Testis (tissue), 3 donors: Measurements from ENCODE around the gene DDX1. TPM values are rescaled to one million over a fixed set of nuclear protein-coding genes. Genes with fewer than 3 reads are reported as not detected.

Experiments
- DNase-seq: peaks from one replicate; pipeline ENCODE4 v3.0.0-alpha.2; 2019
- H3K27ac ChIP-seq, 2 donors: fragments of 200-600 bp; sonication (generic); one replicate each; pipeline ENCODE4 v1.5.1; 2019
- H3K27me3 ChIP-seq: fragments of 200-600 bp; sonication (generic); one replicate; pipeline ENCODE4 v1.5.1; 2019
- H3K36me3 ChIP-seq: fragments of 200-600 bp; sonication (generic); one replicate; pipeline ENCODE4 v1.5.1; 2017; ENCODE audit warnings: low read depth; ENCODE audit errors: missing control alignments
- H3K4me1 ChIP-seq: fragments of 200-600 bp; sonication (generic); one replicate; pipeline ENCODE4 v1.5.1; 2019
- H3K4me3 ChIP-seq, 2 donors: fragments of 200-600 bp; sonication (generic); one replicate each; pipeline ENCODE4 v1.5.1; 2017 to 2019
- H3K9me3 ChIP-seq: fragments of 200-600 bp; sonication (generic); one replicate; pipeline ENCODE4 v1.5.1; 2017
- CTCF ChIP-seq, 3 experiments: fragments of 450-650 bp in 2 of 3; fragments of 200-600 bp in 1 of 3; sonication (generic) in 1 of 3; IDR thresholded peaks; one replicate each; pipeline ENCODE4 v1.5.1; 2016 to 2019; ENCODE audit warnings: antibody characterized with exemption in 3 of 3, mild to moderate bottlenecking in 2 of 3, moderate library complexity in 1 of 3
- POLR2A ChIP-seq: fragments of 450-650 bp; IDR thresholded peaks from one replicate; pipeline ENCODE4 v1.6.1; 2017; ENCODE audit warnings: antibody characterized with exemption, mild to moderate bottlenecking, moderate library complexity
- WGBS, 2 donors: methylation state at CpG; one replicate each; pipeline ENCODE4 v1.1.5; 2018; 5-methylcytosine and 5-hydroxymethylcytosine counted together
- intact Hi-C: fragments of 100-400 bp; cut with DNase I; formaldehyde crosslinking; loops from one replicate; pipeline ENCODE4 v1.15.1; 2023; ENCODE audit warnings: low total_unique reads
- polyA plus RNA-seq: library from polyadenylated mRNA; stranded (reverse); fragments of 350-450 nt; fragmentation: Illumina TruSeq; extraction: RNeasy Lipid Tissue Mini Kit (QIAGEN cat#74804); gene quantifications from one replicate; pipeline ENCODE4 v1.2.3, GENCODE V29; 2014; ENCODE audit warnings: low read depth, low replicate concordance; ENCODE audit not compliant: insufficient read depth
- total RNA-seq, 2 donors: library from RNA; depleted of rRNA; stranded (reverse); fragments of >200 nt; gene quantifications; one replicate each; pipeline ENCODE4 v1.2.3, GENCODE V29; 2016

DDX1 gene
- total and polyA plus RNA-seq, 3 donors from 2014 or later: 60.4 to 66.9 (median 65.0) TPM

GRCh38 chr2:15667809-15668556, 76.3 kb downstream of the DDX1 start:
- TF ChIP-seq POLR2A: no peak
- no peak for TF ChIP-seq CTCF (IDR thresholded peaks at IDR 0.05)
- Histone ChIP-seq H3K4me3 (no peak overlapping the region), H3K4me1 (no peaks in the 10 kb centered on the region), H3K27me3 (no peaks in the 10 kb centered on the region), H3K36me3 (no peaks in the 10 kb centered on the region), H3K27ac (no peak overlapping the region), H3K9me3 (no peaks in the 10 kb centered on the region)
- intact Hi-C loops: no loop called here
- DNase-seq: no peak
- WGBS, 2 donors: 83 to 93% methylated on average over 4 of the region's 4 CpGs

- intact Hi-C loops: no loop called here
Measured at GRCh38 chr2:15668611-15669305, 77.1 kb downstream of the DDX1 start.

GRCh38 chr2:15669375-15669910, 77.8 kb downstream of the DDX1 start:
- no peak for DNase-seq
- H3K27me3 ChIP-seq: no peaks in the 10 kb centered on the region
- TF ChIP-seq POLR2A: no peak
- no peak for TF ChIP-seq CTCF (IDR thresholded peaks at IDR 0.05)
- 91 to 95% methylated on average over 6 of the region's 6 CpGs for WGBS, 2 donors
- H3K4me1 ChIP-seq: no peaks in the 10 kb centered on the region
- intact Hi-C loops: no loop called here
- H3K27ac ChIP-seq: no peak overlapping the region
- H3K36me3 ChIP-seq: no peaks in the 10 kb centered on the region
- no peaks in the 10 kb centered on the region for H3K9me3 ChIP-seq
- no peak overlapping the region for H3K4me3 ChIP-seq

More at GRCh38 chr2:15668611-15669305, 77.1 kb downstream of the DDX1 start:
- Histone ChIP-seq H3K27ac (no peak overlapping the region), H3K27me3 (no peaks in the 10 kb centered on the region), H3K9me3 (no peaks in the 10 kb centered on the region), H3K4me3 (no peak overlapping the region), H3K36me3 (no peaks in the 10 kb centered on the region), H3K4me1 (no peaks in the 10 kb centered on the region)
- TF ChIP-seq CTCF (IDR thresholded peaks at IDR 0.05) (no peak), POLR2A (no peak)
- DNase-seq: no peak
- 54 to 65% methylated on average over 10 of the region's 10 CpGs for WGBS, 2 donors

- no peaks in the 10 kb centered on the region for H3K27me3 ChIP-seq
- no peak for DNase-seq
- TF ChIP-seq CTCF (IDR thresholded peaks at IDR 0.05): no peak
- no peak for TF ChIP-seq POLR2A
- H3K9me3 ChIP-seq: no peaks in the 10 kb centered on the region
- 82 to 100% methylated on average over 1 of the region's 1 CpG for WGBS, 2 donors
- no peaks in the 10 kb centered on the region for H3K4me1 ChIP-seq
- H3K27ac ChIP-seq: no peak overlapping the region
- no peaks in the 10 kb centered on the region for H3K36me3 ChIP-seq
- intact Hi-C loops: no loop called here
- H3K4me3 ChIP-seq: no peak overlapping the region
Measured at GRCh38 chr2:15670469-15670868, 78.8 kb downstream of the DDX1 start.
